CD14-positive monocyte (primary cell): ENCODE data around the gene MRTFA. TPM values are rescaled to one million over a fixed set of nuclear protein-coding genes. Genes with fewer than 3 reads are reported as not detected.

ENCODE experiments used
- DNase-seq, 3 donors: peaks; one replicate each; pipeline ENCODE4 v3.0.0-alpha.2; 2011 to 2022
- H2AFZ ChIP-seq: 2 replicates; pipeline ENCODE4 v1.6.0; 2012; ENCODE audit warnings: mild to moderate bottlenecking, low read depth, low read length, inconsistent platforms; ENCODE audit not compliant: insufficient read depth, poor library complexity, severe bottlenecking
- H3K27ac ChIP-seq, 2 donors: 1 replicate in 1 of 2; 2 replicates in 1 of 2; pipeline ENCODE4 v1.5.1; 2012 to 2013; ENCODE audit warnings: low read length in 2 of 2, control low read depth in 1 of 2, inconsistent platforms in 1 of 2, low read depth in 1 of 2, mild to moderate bottlenecking in 1 of 2
- H3K27me3 ChIP-seq, 2 donors: one replicate each; pipeline versions ENCODE4 v1.6.0 to v1.6.1; 2011 to 2013; ENCODE audit warnings: low read length in 2 of 2; ENCODE audit not compliant: control insufficient read depth in 2 of 2, insufficient read depth in 2 of 2
- H3K36me3 ChIP-seq, 2 donors: replicated peaks in 1 of 2; 1 replicate in 1 of 2; 2 replicates in 1 of 2; pipeline versions ENCODE4 v1.5.1 to v1.6.1; 2012 to 2013; ENCODE audit warnings: low read length in 2 of 2, control low read depth in 1 of 2, inconsistent platforms in 1 of 2, mild to moderate bottlenecking in 1 of 2; ENCODE audit not compliant: insufficient read depth in 2 of 2, control insufficient read depth in 1 of 2
- H3K4me1 ChIP-seq, 2 donors: 1 replicate in 1 of 2; 2 replicates in 1 of 2; pipeline versions ENCODE4 v1.5.1 to v1.6.1; 2012 to 2013; ENCODE audit warnings: low read length in 2 of 2, control low read depth in 1 of 2, inconsistent platforms in 1 of 2, mild to moderate bottlenecking in 1 of 2, moderate library complexity in 1 of 2; ENCODE audit not compliant: insufficient read depth in 2 of 2, control insufficient read depth in 1 of 2
- H3K4me2 ChIP-seq: replicated peaks from 2 replicates; pipeline ENCODE3; 2012; ENCODE audit warnings: low read length, moderate library complexity, mild to moderate bottlenecking; ENCODE audit not compliant: poor library complexity, severe bottlenecking; ENCODE audit errors: extremely low read depth
- H3K4me3 ChIP-seq, 3 experiments: fragments of 200-600 bp in 1 of 3; sonication (generic) in 1 of 3; replicated peaks in 1 of 3; 1 replicate in 2 of 3; 2 replicates in 1 of 3; pipeline ENCODE4 v1.5.1; 2011 to 2013; ENCODE audit warnings: low read length in 3 of 3, mild to moderate bottlenecking in 3 of 3, control low read depth in 2 of 3, low read depth in 2 of 3, inconsistent platforms in 1 of 3, moderate library complexity in 1 of 3
- H3K79me2 ChIP-seq: 2 replicates; pipeline ENCODE4 v1.6.0; 2012; ENCODE audit warnings: mild to moderate bottlenecking, control low read depth, inconsistent platforms, low read length, moderate library complexity; ENCODE audit not compliant: insufficient read depth
- H3K9ac ChIP-seq: 2 replicates; pipeline ENCODE4 v1.6.0; 2017; ENCODE audit warnings: low read length, mild to moderate bottlenecking; ENCODE audit not compliant: insufficient read depth, poor library complexity, severe bottlenecking
- H3K9me3 ChIP-seq, 2 donors: replicated peaks in 1 of 2; 1 replicate in 1 of 2; 2 replicates in 1 of 2; pipeline versions ENCODE4 v1.5.1 to v1.6.1; 2012 to 2013; ENCODE audit warnings: low read length in 2 of 2, control low read depth in 1 of 2; ENCODE audit not compliant: control insufficient read depth in 1 of 2, insufficient read depth in 1 of 2
- H4K20me1 ChIP-seq: 2 replicates; pipeline ENCODE4 v1.6.0; 2012; ENCODE audit warnings: mild to moderate bottlenecking, low read length, control low read depth, moderate library complexity; ENCODE audit not compliant: insufficient read depth
- H3K27ac Mint-ChIP-seq, 7 donors: one replicate each; pipeline ENCODE4 v1.8.0; 2020; ENCODE audit warnings: mild to moderate bottlenecking in 7 of 7, mixed read lengths in 7 of 7, moderate library complexity in 6 of 7, inconsistent platforms in 2 of 7
- H3K27me3 Mint-ChIP-seq, 3 donors: one replicate each; pipeline ENCODE4 v1.8.0; 2021 to 2022; ENCODE audit warnings: low read depth in 3 of 3, mild to moderate bottlenecking in 3 of 3, mixed read lengths in 3 of 3, moderate library complexity in 3 of 3, inconsistent platforms in 1 of 3
- H3K36me3 Mint-ChIP-seq, 2 donors: one replicate each; pipeline ENCODE4 v1.8.0; 2020; ENCODE audit warnings: mixed read lengths in 2 of 2, inconsistent platforms in 1 of 2, mild to moderate bottlenecking in 1 of 2
- H3K4me1 Mint-ChIP-seq: one replicate; pipeline ENCODE4 v1.8.0; 2020; ENCODE audit warnings: mild to moderate bottlenecking, mixed read lengths
- H3K4me3 Mint-ChIP-seq, 2 donors: one replicate each; pipeline ENCODE4 v1.8.0; 2020; ENCODE audit warnings: mild to moderate bottlenecking in 2 of 2, mixed read lengths in 2 of 2, moderate library complexity in 1 of 2
- H3K9me3 Mint-ChIP-seq, 7 donors: one replicate each; pipeline ENCODE4 v1.8.0; 2020 to 2022; ENCODE audit warnings: mixed read lengths in 7 of 7, mild to moderate bottlenecking in 6 of 7, moderate library complexity in 6 of 7, inconsistent platforms in 2 of 7
- WGBS: methylation state at CpG from one replicate; pipeline ENCODE4 v1.1.5; 2013; ENCODE audit warnings: missing lambda C conversion rate; ENCODE audit not compliant: insufficient coverage; 5-methylcytosine and 5-hydroxymethylcytosine counted together
- intact Hi-C, 2 donors: fragments of 100-400 bp; cut with micrococcal nuclease; formaldehyde crosslinking; loops; one replicate each; pipeline versions ENCODE4 v1.15.0 to v1.15.1; 2023
- polyA plus RNA-seq, 3 donors: library from polyadenylated mRNA; depleted of rRNA in 1 of 3; unstranded in 2 of 3; stranded (reverse) in 1 of 3; fragments of 300-500 nt in 2 of 3; fragments of >200 nt in 1 of 3; fragmentation: Illumina TruSeq in 2 of 3; gene quantifications; 1 replicate in 2 of 3; 2 replicates in 1 of 3; pipeline ENCODE4 v1.2.3, GENCODE V29; 2012 to 2021
- TF ChIP-seq, protein P1 (sequence below): fragments of 200-600 bp; IDR thresholded peaks from one replicate; pipeline ENCODE4 v1.8.0; 2022; ENCODE audit warnings: antibody characterized with exemption, mild to moderate bottlenecking

Gene MRTFA
- polyA plus RNA-seq, 3 donors = 14.1 to 33.8 (median 18.9) TPM

DNA sequence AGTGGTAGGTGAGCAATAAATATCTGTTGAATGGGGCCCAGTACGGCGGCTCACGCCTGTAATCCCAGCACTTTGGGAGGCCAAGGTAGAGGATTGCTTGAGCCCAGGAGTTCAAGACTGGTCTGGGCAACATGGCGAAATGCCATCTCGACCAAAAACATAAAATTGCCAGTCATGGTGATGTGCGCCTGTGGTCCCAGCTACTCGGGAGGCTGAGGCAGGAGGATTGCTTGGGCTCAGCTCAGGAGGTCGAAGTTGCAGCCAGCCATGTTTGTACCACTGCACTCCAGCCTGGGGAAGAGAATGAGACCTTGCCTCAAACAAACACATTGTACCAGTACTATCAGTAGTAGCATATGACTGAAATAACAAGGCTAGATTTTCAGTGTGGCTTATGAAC, 262.0 kb downstream of the MRTFA start:
- WGBS = 94% methylated on average over 6 of the region's 8 CpGs
- Mint-ChIP-seq H3K27me3 (no peaks in the 10 kb centered on the region), H3K9me3 (peaks cover 0 to 2% (median 0%) of the 10 kb centered on the region in 7 donors), H3K4me3 (no peak overlapping the region), H3K36me3 (peaks cover 6 to 14% of the 10 kb centered on the region in 2 donors), H3K4me1 (peaks cover 26% of the 10 kb centered on the region), H3K27ac (peak overlapping the region in 1 of 7 donors; percentile 41)
- Histone ChIP-seq H4K20me1 (peaks cover 19% of the 10 kb centered on the region), H3K36me3 (peaks cover 5 to 11% of the 10 kb centered on the region in 2 donors), H3K27me3 (no peaks in the 10 kb centered on the region), H3K27ac (no peak overlapping the region), H3K9me3 (no peaks in the 10 kb centered on the region), H2AFZ (no peak overlapping the region), H3K4me2 (no peak overlapping the region), H3K4me3 (no peak overlapping the region), H3K4me1 (peaks cover 18 to 28% of the 10 kb centered on the region in 2 donors), H3K9ac (no peak overlapping the region), H3K79me2 (peaks cover 61% of the 10 kb centered on the region)
- no peak for DNase-seq
- intact Hi-C loops = no loop called here
- TF ChIP-seq, protein P1, sequence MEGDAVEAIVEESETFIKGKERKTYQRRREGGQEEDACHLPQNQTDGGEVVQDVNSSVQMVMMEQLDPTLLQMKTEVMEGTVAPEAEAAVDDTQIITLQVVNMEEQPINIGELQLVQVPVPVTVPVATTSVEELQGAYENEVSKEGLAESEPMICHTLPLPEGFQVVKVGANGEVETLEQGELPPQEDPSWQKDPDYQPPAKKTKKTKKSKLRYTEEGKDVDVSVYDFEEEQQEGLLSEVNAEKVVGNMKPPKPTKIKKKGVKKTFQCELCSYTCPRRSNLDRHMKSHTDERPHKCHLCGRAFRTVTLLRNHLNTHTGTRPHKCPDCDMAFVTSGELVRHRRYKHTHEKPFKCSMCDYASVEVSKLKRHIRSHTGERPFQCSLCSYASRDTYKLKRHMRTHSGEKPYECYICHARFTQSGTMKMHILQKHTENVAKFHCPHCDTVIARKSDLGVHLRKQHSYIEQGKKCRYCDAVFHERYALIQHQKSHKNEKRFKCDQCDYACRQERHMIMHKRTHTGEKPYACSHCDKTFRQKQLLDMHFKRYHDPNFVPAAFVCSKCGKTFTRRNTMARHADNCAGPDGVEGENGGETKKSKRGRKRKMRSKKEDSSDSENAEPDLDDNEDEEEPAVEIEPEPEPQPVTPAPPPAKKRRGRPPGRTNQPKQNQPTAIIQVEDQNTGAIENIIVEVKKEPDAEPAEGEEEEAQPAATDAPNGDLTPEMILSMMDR = no peak

- peaks cover 48 to 51% of the 10 kb centered on the region in 2 donors for H3K36me3 Mint-ChIP-seq
- Histone ChIP-seq H3K27me3 (no peaks in the 10 kb centered on the region), H3K27ac (no peak overlapping the region), H3K36me3 (peaks cover 45 to 59% of the 10 kb centered on the region in 2 donors), H3K79me2 (peaks cover 21% of the 10 kb centered on the region), H3K4me3 (no peak overlapping the region), H3K9ac (no peak overlapping the region), H4K20me1 (no peaks in the 10 kb centered on the region), H3K9me3 (no peaks in the 10 kb centered on the region), H2AFZ (no peak overlapping the region), H3K4me1 (peaks cover 5 to 15% of the 10 kb centered on the region in 2 donors), H3K4me2 (no peak overlapping the region)
- no peak for DNase-seq
- intact Hi-C loops = no loop called here
- H3K4me3 Mint-ChIP-seq = no peak overlapping the region
- TF ChIP-seq, protein P1 = no peak
- no peaks in the 10 kb centered on the region for H3K9me3 Mint-ChIP-seq
- peak overlapping the region in 6 of 7 donors; percentile 8 to 64 (median 52) for H3K27ac Mint-ChIP-seq
- H3K4me1 Mint-ChIP-seq = peaks cover 17% of the 10 kb centered on the region
- no peaks in the 10 kb centered on the region for H3K27me3 Mint-ChIP-seq
- 100% methylated on average over 1 of the region's 3 CpGs for WGBS
Measured at GRCh38 chr22:40368836-40369235, 267.7 kb downstream of the MRTFA start.
